SU-DHL-6 (cell line): ENCODE data around the gene BPIFB6.

Experiments
- H2AFZ ChIP-seq: fragments of 200-600 bp; sonication (generic); 2 replicates; pipeline ENCODE4 v1.6.1; 2014; ENCODE audit warnings: low read depth, mild to moderate bottlenecking, moderate library complexity, mixed read lengths, antibody characterized with exemption, low read length; ENCODE audit not compliant: severe bottlenecking
- H3F3A ChIP-seq: fragments of 200-600 bp; shearing (Covaris generic); 2 replicates; pipeline ENCODE4 v1.6.0; 2016; ENCODE audit warnings: antibody characterized with exemption, mild to moderate bottlenecking; ENCODE audit not compliant: insufficient read depth
- H3K27ac ChIP-seq: fragments of 200-600 bp; sonication (generic); 2 replicates; pipeline ENCODE4 v1.5.1; 2016; ENCODE audit warnings: low read depth, mild to moderate bottlenecking, low read length, moderate library complexity, mixed read lengths
- H3K27me3 ChIP-seq: fragments of 200-600 bp; sonication (generic), shearing (Covaris generic); 2 replicates; pipeline ENCODE4 v1.6.0; 2014; ENCODE audit warnings: mild to moderate bottlenecking, low read length
- H3K36me3 ChIP-seq: fragments of 200-600 bp; sonication (generic); 2 replicates; pipeline ENCODE4 v1.6.1; 2014; ENCODE audit warnings: mild to moderate bottlenecking, low read length, mixed read lengths
- H3K4me2 ChIP-seq: fragments of 300-600, 200-600 bp; shearing (Covaris generic), sonication (generic); 2 replicates; pipeline ENCODE4 v1.6.0; 2014; ENCODE audit warnings: low read length, low read depth, mild to moderate bottlenecking; ENCODE audit not compliant: poor library complexity, severe bottlenecking
- H3K4me3 ChIP-seq: fragments of 200-600 bp; sonication (generic); 2 replicates; pipeline ENCODE4 v1.5.1; 2014; ENCODE audit warnings: antibody characterized with exemption, low read length, mild to moderate bottlenecking, mixed read lengths; ENCODE audit not compliant: insufficient read depth, poor library complexity, severe bottlenecking
- H3K79me2 ChIP-seq: fragments of 200-600 bp; sonication (generic); 2 replicates; pipeline ENCODE4 v1.6.1; 2014; ENCODE audit warnings: mild to moderate bottlenecking, low read length, moderate library complexity; ENCODE audit not compliant: insufficient read depth
- H3K9ac ChIP-seq: fragments of 200-600 bp; sonication (generic); 2 replicates; pipeline ENCODE4 v1.7.0; 2014; ENCODE audit warnings: mild to moderate bottlenecking, low read length
- H3K9me2 ChIP-seq: fragments of 200-600 bp; sonication (generic); replicated peaks from 2 replicates; pipeline ENCODE4 v1.6.1; 2014; ENCODE audit warnings: low read length; ENCODE audit not compliant: insufficient read depth
- H3K9me3 ChIP-seq: fragments of 200-600 bp; sonication (generic); 2 replicates; pipeline ENCODE4 v1.6.1; 2014; ENCODE audit warnings: low read length, mixed read lengths; ENCODE audit not compliant: insufficient read depth
- H4K20me1 ChIP-seq: fragments of 200-600 bp; sonication (generic); 2 replicates; pipeline ENCODE4 v1.6.1; 2014; ENCODE audit warnings: low read depth, mild to moderate bottlenecking, antibody characterized with exemption, low read length, moderate library complexity, mixed read lengths
- CTCF ChIP-seq: fragments of 200-600 bp; sonication (generic); IDR thresholded peaks from one replicate; pipeline ENCODE4 v1.5.1; 2017; ENCODE audit warnings: antibody characterized with exemption, mild to moderate bottlenecking, low read length, moderate library complexity; ENCODE audit not compliant: insufficient read depth, poor library complexity, severe bottlenecking
- EZH2phosphoT487 ChIP-seq: fragments of 200-600 bp; sonication (generic), shearing (Covaris generic); conservative IDR thresholded peaks from 2 replicates; pipeline ENCODE4 v1.6.1; 2018; ENCODE audit warnings: mild to moderate bottlenecking, antibody characterized with exemption, low read length, moderate library complexity, mixed read lengths

Gene BPIFB6

GRCh38 chr20:33067806-33068205, 36.4 kb downstream of the BPIFB6 start:
- Histone ChIP-seq H3K36me3 (no peaks in the 10 kb centered on the region), H3F3A (no peaks in the 10 kb centered on the region), H3K9me3 (no peaks in the 10 kb centered on the region), H2AFZ (no peak overlapping the region), H3K27ac (no peak overlapping the region), H3K4me2 (no peak overlapping the region), H3K27me3 (no peaks in the 10 kb centered on the region), H3K4me3 (no peak overlapping the region), H3K79me2 (no peaks in the 10 kb centered on the region), H3K9ac (no peak overlapping the region), H3K9me2 (no peaks in the 10 kb centered on the region), H4K20me1 (no peaks in the 10 kb centered on the region)
- TF ChIP-seq CTCF, result no peak
- TF ChIP-seq EZH2phosphoT487, result no peak

GRCh38 chr20:33068251-33068939, 36.9 kb downstream of the BPIFB6 start:
- Histone ChIP-seq H3K4me2 (no peak overlapping the region), H3K79me2 (no peaks in the 10 kb centered on the region)
- TF ChIP-seq CTCF (no peak), EZH2phosphoT487 (no peak)

GRCh38 chr20:33069673-33070072, 38.2 kb downstream of the BPIFB6 start:
- no peak overlapping the region for H3K4me3 ChIP-seq
- TF ChIP-seq EZH2phosphoT487, result no peak
- no peak for TF ChIP-seq CTCF
- no peak overlapping the region for H2AFZ ChIP-seq
- H3K9ac ChIP-seq, result no peak overlapping the region
- no peaks in the 10 kb centered on the region for H3F3A ChIP-seq
- H4K20me1 ChIP-seq, result no peaks in the 10 kb centered on the region
- no peaks in the 10 kb centered on the region for H3K79me2 ChIP-seq
- no peaks in the 10 kb centered on the region for H3K36me3 ChIP-seq
- no peak overlapping the region for H3K4me2 ChIP-seq
- no peak overlapping the region for H3K27ac ChIP-seq
- no peaks in the 10 kb centered on the region for H3K9me2 ChIP-seq
- H3K27me3 ChIP-seq, result no peaks in the 10 kb centered on the region
- H3K9me3 ChIP-seq, result no peaks in the 10 kb centered on the region

More at GRCh38 chr20:33068251-33068939, 36.9 kb downstream of the BPIFB6 start:
- Histone ChIP-seq H3K27me3 (no peaks in the 10 kb centered on the region), H3K9me3 (no peaks in the 10 kb centered on the region), H3K27ac (no peak overlapping the region), H3K9ac (no peak overlapping the region), H3F3A (no peaks in the 10 kb centered on the region), H4K20me1 (no peaks in the 10 kb centered on the region), H2AFZ (no peak overlapping the region), H3K9me2 (no peaks in the 10 kb centered on the region), H3K36me3 (no peaks in the 10 kb centered on the region), H3K4me3 (no peak overlapping the region)
